ENCODE data around the gene ACOT7. TPM values are rescaled to one million over a fixed set of nuclear protein-coding genes. Genes with fewer than 3 reads are reported as not detected.

Gene ACOT7
- total and polyA plus RNA-seq, 7 donors: 2.3 to 12.4 (median 4.1) TPM

DNA sequence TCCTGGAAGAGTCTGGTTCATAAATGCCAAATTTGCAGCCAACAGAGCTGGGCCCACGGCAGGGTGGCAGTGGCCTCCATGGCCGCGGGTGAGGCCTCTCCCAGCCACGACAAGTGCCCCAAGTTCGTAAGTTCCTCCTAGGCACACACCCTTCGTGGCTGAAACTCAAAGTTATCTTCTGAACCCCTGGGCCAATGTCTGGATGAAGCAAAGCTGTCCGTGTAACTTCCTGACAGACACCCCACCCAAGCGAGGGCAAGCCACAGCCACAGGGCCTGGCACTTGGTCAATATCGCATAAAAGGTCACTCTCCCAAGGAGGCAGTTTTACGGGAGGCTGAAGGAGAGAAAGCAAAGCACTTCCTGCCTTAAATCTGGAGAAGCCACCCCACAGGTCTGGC is 104.9 kb downstream of the ACOT7 start:
- no peak for TF ChIP-seq CTCF (IDR thresholded peaks at IDR 0.05)
- no peak for DNase-seq
- WGBS, 3 donors: 85 to 90% (median 89%) methylated on average over 10 of the region's 10 CpGs
- H3K27ac ChIP-seq: no peak overlapping the region
- H3K27me3 ChIP-seq (ENCODE audit: insufficient read depth in 3 of 3, low read length in 2 of 3): no peaks in the 10 kb centered on the region
- ATAC-seq: no peak
- H3K4me1 ChIP-seq: peaks cover 8% of the 10 kb centered on the region
- intact Hi-C loops (cut with DNase I): no loop called here
- H3K36me3 ChIP-seq (ENCODE audit: insufficient read depth in 1 of 2, low read depth in 1 of 2): no peaks in the 10 kb centered on the region
- no peaks in the 10 kb centered on the region for H3K9me3 ChIP-seq
- H3K4me3 ChIP-seq: no peak overlapping the region

- H3K4me3 ChIP-seq: no peak overlapping the region
- H3K36me3 ChIP-seq (ENCODE audit: insufficient read depth in 1 of 2, low read depth in 1 of 2): no peaks in the 10 kb centered on the region
- H3K27me3 ChIP-seq (ENCODE audit: insufficient read depth in 3 of 3, low read length in 2 of 3): no peaks in the 10 kb centered on the region
- DNase-seq (no peak), ATAC-seq (no peak)
- no peak overlapping the region for H3K27ac ChIP-seq
- no peaks in the 10 kb centered on the region for H3K9me3 ChIP-seq
- 82 to 92% (median 83%) methylated on average over 14 of the region's 14 CpGs for WGBS, 3 donors
- intact Hi-C loops (cut with DNase I): no loop called here
- peaks cover 1% of the 10 kb centered on the region for H3K4me1 ChIP-seq
- TF ChIP-seq CTCF (IDR thresholded peaks at IDR 0.05): no peak
Observed at GRCh38 chr1:6288026-6288425, 105.5 kb downstream of the ACOT7 start.

GRCh38 chr1:6287431-6287886 is 106.1 kb downstream of the ACOT7 start:
- no peak for DNase-seq
- H3K9me3 ChIP-seq: no peaks in the 10 kb centered on the region
- 63 to 77% (median 69%) methylated on average over 10 of the region's 10 CpGs for WGBS, 3 donors
- no peaks in the 10 kb centered on the region for H3K27me3 ChIP-seq (ENCODE audit: insufficient read depth in 3 of 3, low read length in 2 of 3)
- intact Hi-C loops (cut with DNase I): no loop called here
- TF ChIP-seq CTCF (IDR thresholded peaks at IDR 0.05): no peak
- ATAC-seq: no peak
- H3K36me3 ChIP-seq (ENCODE audit: insufficient read depth in 1 of 2, low read depth in 1 of 2): no peaks in the 10 kb centered on the region
- no peaks in the 10 kb centered on the region for H3K4me1 ChIP-seq
- H3K4me3 ChIP-seq: no peak overlapping the region
- no peak overlapping the region for H3K27ac ChIP-seq

DNA sequence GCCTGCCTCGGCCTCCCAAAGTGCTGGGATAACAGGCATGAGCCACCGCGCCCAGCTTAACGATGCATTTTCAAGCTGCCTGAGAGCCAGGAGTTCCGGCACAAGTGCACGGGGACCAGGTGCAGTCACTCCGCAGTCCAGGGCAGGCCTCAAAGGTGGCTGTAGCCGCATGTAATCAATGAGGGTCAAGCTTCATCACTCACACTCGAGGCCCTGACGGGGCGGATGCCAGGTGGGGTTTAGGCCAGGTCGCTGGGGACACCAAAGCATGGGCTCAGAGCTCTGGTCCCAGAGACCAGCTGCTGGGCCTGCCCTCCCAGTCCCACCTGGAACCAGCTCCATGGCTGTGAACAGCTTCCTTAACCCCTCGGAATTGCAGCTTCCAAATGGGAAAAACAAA is 106.5 kb downstream of the ACOT7 start:
- ATAC-seq (no peak), DNase-seq (no peak)
- intact Hi-C loops (cut with DNase I): no loop called here
- H3K36me3 ChIP-seq (ENCODE audit: insufficient read depth in 1 of 2, low read depth in 1 of 2): no peaks in the 10 kb centered on the region
- no peaks in the 10 kb centered on the region for H3K9me3 ChIP-seq
- H3K27me3 ChIP-seq (ENCODE audit: insufficient read depth in 3 of 3, low read length in 2 of 3): no peaks in the 10 kb centered on the region
- H3K4me1 ChIP-seq: no peaks in the 10 kb centered on the region
- no peak for TF ChIP-seq CTCF (IDR thresholded peaks at IDR 0.05)
- H3K4me3 ChIP-seq: no peak overlapping the region
- 61 to 75% (median 75%) methylated on average over 13 of the region's 13 CpGs for WGBS, 3 donors
- H3K27ac ChIP-seq: no peak overlapping the region

DNA sequence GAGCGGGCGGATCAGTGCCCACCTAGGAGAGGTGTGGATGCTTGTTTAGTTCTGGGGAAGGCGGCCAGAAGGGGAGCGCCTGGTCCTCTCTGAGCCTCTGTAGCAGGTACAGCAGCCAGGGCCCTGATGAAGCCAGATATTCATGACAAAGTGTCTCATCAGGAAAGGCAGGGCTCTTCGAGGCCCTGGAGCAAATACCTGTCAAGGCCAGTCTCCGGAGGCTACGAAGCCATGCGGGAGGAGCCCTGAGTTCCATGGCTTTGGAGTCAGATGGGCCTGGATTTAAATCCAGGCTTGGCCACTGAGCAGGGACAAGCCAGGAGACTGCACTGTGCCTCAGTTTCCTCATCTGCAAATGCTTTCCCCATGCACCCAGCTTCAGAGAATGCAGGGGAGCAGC is 107.3 kb downstream of the ACOT7 start:
- TF ChIP-seq CTCF (IDR thresholded peaks at IDR 0.05): no peak
- DNase-seq (no peak), ATAC-seq (no peak)
- Histone ChIP-seq H3K4me1 (no peaks in the 10 kb centered on the region), H3K4me3 (no peak overlapping the region), H3K9me3 (no peaks in the 10 kb centered on the region), H3K36me3 (ENCODE audit: insufficient read depth in 1 of 2, low read depth in 1 of 2) (no peaks in the 10 kb centered on the region), H3K27me3 (ENCODE audit: insufficient read depth in 3 of 3, low read length in 2 of 3) (no peaks in the 10 kb centered on the region), H3K27ac (no peak overlapping the region)
- 98 to 99% (median 99%) methylated on average over 8 of the region's 8 CpGs for WGBS, 3 donors
- intact Hi-C loops (cut with DNase I): no loop called here

Measured in psoas muscle (tissue), 8 donors.